ENCODE results near the gene SESTD1.

The SESTD1 gene

DNA sequence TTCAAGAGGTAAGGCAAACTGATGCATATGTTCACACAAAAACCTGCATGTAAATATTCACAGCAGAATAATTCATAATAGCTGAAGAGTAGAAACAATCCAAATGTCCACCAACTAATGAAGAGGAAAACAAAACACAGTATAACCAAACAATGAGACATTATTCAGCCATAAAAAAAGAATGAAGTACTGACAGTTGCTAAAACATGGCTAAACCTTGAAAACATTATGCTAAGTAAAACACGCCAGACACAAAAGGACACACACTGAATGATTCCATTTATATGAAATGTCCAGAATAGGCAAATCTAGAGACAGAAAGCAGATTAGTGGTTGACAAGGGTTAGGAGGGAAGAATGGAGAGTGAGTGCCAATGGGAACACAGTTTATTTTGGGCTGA is 86.9 kb downstream of the SESTD1 start:
- Histone ChIP-seq H3K4me1 (no peaks in the 10 kb centered on the region), H3K4me3 (ENCODE audit: low read depth, low read length) (no peak overlapping the region), H3K36me3 (no peaks in the 10 kb centered on the region), H3K27me3 (no peaks in the 10 kb centered on the region), H3K9me3 (no peaks in the 10 kb centered on the region)
- no peak for DNase-seq
- TF ChIP-seq, protein P1, sequence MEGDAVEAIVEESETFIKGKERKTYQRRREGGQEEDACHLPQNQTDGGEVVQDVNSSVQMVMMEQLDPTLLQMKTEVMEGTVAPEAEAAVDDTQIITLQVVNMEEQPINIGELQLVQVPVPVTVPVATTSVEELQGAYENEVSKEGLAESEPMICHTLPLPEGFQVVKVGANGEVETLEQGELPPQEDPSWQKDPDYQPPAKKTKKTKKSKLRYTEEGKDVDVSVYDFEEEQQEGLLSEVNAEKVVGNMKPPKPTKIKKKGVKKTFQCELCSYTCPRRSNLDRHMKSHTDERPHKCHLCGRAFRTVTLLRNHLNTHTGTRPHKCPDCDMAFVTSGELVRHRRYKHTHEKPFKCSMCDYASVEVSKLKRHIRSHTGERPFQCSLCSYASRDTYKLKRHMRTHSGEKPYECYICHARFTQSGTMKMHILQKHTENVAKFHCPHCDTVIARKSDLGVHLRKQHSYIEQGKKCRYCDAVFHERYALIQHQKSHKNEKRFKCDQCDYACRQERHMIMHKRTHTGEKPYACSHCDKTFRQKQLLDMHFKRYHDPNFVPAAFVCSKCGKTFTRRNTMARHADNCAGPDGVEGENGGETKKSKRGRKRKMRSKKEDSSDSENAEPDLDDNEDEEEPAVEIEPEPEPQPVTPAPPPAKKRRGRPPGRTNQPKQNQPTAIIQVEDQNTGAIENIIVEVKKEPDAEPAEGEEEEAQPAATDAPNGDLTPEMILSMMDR (IDR thresholded peaks at IDR 0.05; ENCODE audit: low read depth, low read length) = no peak

- H3K36me3 ChIP-seq = no peaks in the 10 kb centered on the region
Observed at GRCh38 chr2:179174240-179174639, 90.4 kb downstream of the SESTD1 start.

DNA sequence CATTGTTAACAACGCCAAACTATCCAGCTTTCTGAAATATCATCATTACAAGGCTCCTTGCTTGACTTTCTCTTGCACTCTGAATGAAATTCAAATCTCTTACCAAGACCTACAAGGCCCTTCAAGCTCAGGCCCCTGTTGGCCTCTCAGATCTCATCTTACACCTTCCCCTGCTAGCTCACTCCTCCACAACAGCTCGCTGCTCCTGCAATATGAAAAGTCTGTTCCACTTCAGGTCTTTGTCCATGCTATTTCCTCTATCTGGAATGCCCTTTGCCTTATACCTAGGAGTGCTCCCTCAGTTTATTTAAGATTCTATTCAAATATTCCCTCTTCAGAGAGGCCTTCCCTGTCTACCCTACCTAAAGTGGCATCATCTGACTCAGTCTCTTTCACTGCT is 91.7 kb downstream of the SESTD1 start:
- Histone ChIP-seq H3K4me3 (ENCODE audit: low read depth, low read length) (no peak overlapping the region), H3K36me3 (no peaks in the 10 kb centered on the region), H3K4me1 (no peaks in the 10 kb centered on the region), H3K27me3 (no peaks in the 10 kb centered on the region), H3K9me3 (no peaks in the 10 kb centered on the region)
- TF ChIP-seq, protein P1 (IDR thresholded peaks at IDR 0.05; ENCODE audit: low read depth, low read length) = no peak
- no peak for DNase-seq

More at GRCh38 chr2:179174240-179174639, 90.4 kb downstream of the SESTD1 start:
- Histone ChIP-seq H3K9me3 (no peaks in the 10 kb centered on the region), H3K27me3 (no peaks in the 10 kb centered on the region), H3K4me3 (ENCODE audit: low read depth, low read length) (no peak overlapping the region), H3K4me1 (no peaks in the 10 kb centered on the region)
- TF ChIP-seq, protein P1 (IDR thresholded peaks at IDR 0.05; ENCODE audit: low read depth, low read length) = no peak
- no peak for DNase-seq

- no peaks in the 10 kb centered on the region for H3K27me3 ChIP-seq
- TF ChIP-seq, protein P1 (IDR thresholded peaks at IDR 0.05; ENCODE audit: low read depth, low read length) = no peak
- H3K4me1 ChIP-seq = no peaks in the 10 kb centered on the region
- no peaks in the 10 kb centered on the region for H3K9me3 ChIP-seq
- no peak overlapping the region for H3K4me3 ChIP-seq (ENCODE audit: low read depth, low read length)
- H3K36me3 ChIP-seq = no peaks in the 10 kb centered on the region
- DNase-seq = no peak
Observed at GRCh38 chr2:179171371-179171770, 93.3 kb downstream of the SESTD1 start.

DNA sequence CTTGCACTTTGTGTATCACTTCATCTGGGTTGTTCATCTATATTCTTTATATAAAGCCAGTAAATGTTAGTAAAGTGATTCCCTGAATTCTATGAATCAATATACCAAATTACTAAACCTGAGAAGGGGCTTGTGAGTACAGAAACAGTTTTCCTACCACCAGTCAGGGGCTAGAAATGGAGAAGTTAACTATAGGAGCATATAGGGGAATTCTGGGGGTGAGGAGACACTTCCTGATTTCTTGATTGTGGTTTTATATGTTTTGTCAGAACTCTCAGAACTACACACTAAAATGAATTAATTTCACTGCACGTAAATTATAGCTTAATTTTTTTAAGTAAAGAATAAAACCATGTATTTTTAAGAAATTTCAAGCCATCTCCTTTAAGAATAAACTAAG is 93.7 kb downstream of the SESTD1 start:
- H3K4me1 ChIP-seq = no peaks in the 10 kb centered on the region
- H3K9me3 ChIP-seq = no peaks in the 10 kb centered on the region
- no peaks in the 10 kb centered on the region for H3K36me3 ChIP-seq
- TF ChIP-seq, protein P1 (IDR thresholded peaks at IDR 0.05; ENCODE audit: low read depth, low read length) = no peak
- DNase-seq = no peak
- H3K27me3 ChIP-seq = no peaks in the 10 kb centered on the region
- H3K4me3 ChIP-seq (ENCODE audit: low read depth, low read length) = no peak overlapping the region

DNA sequence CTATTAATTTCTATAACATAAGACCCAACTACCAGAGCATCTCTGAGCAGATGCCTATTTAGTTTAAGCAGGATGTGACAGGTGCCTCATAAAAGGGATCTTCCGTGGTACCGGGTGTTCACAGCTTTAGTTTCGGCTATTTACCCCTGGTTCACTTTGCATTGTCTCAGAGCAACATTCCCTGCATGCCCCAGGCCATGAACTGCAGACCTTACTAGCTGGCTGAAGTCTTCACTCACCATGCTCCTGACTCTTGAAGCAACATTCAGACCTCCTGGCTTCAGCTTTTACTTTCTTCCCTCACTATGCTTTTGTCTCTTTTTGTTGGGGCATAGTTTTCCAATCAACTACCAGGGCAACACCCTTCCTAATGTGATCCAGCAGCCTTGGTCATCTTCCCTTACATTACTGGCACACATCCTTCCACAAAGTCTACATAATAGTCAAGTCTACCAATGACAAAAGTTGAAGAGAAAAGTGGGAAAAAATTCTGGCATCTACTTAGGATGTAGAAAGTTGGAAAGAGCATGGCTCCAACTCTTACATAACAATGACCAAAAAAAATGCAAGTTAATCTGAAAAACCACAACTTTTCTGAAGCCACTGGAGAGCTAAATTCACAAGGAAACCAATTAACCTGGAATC is 99.2 kb downstream of the SESTD1 start:
- no peaks in the 10 kb centered on the region for H3K4me1 ChIP-seq
- no peak for DNase-seq

More for the DNA sequence above, 99.2 kb downstream of the SESTD1 start:
- Histone ChIP-seq H3K27me3 (no peaks in the 10 kb centered on the region), H3K36me3 (no peaks in the 10 kb centered on the region), H3K9me3 (no peaks in the 10 kb centered on the region), H3K4me3 (ENCODE audit: low read depth, low read length) (no peak overlapping the region)
- TF ChIP-seq, protein P1 (IDR thresholded peaks at IDR 0.05; ENCODE audit: low read depth, low read length) = no peak
